Transverse colon (tissue), 3 donors: ENCODE results near the gene TOR1AIP1.

Source experiments
- CTCF ChIP-seq, 5 experiments: fragments of 200-600 bp in 3 of 5; fragments of 450-650 bp in 2 of 5; sonication (generic) in 3 of 5; IDR thresholded peaks; 1 replicate in 2 of 5; 2 replicates in 3 of 5; pipeline ENCODE4 v1.5.1; 2016 to 2017; ENCODE audit warnings: antibody characterized with exemption in 5 of 5, inconsistent platforms in 3 of 5, mild to moderate bottlenecking in 2 of 5, moderate library complexity in 1 of 5
- POLR2A ChIP-seq: fragments of 450-650 bp; IDR thresholded peaks from one replicate; pipeline ENCODE4 v1.6.1; 2016; ENCODE audit warnings: antibody characterized with exemption, mild to moderate bottlenecking, moderate library complexity

GRCh38 chr1:179881642-179882252 lies 338 bp upstream of the TOR1AIP1 start:
- TF ChIP-seq CTCF (IDR thresholded peaks at IDR 0.05) (no peak), POLR2A (no peak)
